Measurements from ENCODE around the gene SUDS3.

SUDS3 gene

GRCh38 chr12:118370601-118371000 lies 5.8 kb upstream of the SUDS3 start:
- H3K27ac Mint-ChIP-seq, result no peak overlapping the region

GRCh38 chr12:118371321-118372282 lies 4.8 kb upstream of the SUDS3 start:
- H3K4me3 Mint-ChIP-seq, result peak overlapping the region; percentile 92
- no peaks in the 10 kb centered on the region for H3K9me3 Mint-ChIP-seq
- peak overlapping the region; percentile 63 for H3K27ac Mint-ChIP-seq
- H3K27me3 Mint-ChIP-seq (ENCODE audit: low read depth), result peaks cover 13% of the 10 kb centered on the region
- peaks cover 35% of the 10 kb centered on the region for H3K4me1 Mint-ChIP-seq (ENCODE audit: low read depth)
- peaks cover 2% of the 10 kb centered on the region for H3K36me3 Mint-ChIP-seq (ENCODE audit: low read depth)

More at GRCh38 chr12:118370601-118371000, 5.8 kb upstream of the SUDS3 start:
- H3K4me3 Mint-ChIP-seq, result peak overlapping the region; percentile 92
- H3K36me3 Mint-ChIP-seq (ENCODE audit: low read depth), result peaks cover 2% of the 10 kb centered on the region
- peaks cover 29% of the 10 kb centered on the region for H3K4me1 Mint-ChIP-seq (ENCODE audit: low read depth)
- H3K27me3 Mint-ChIP-seq (ENCODE audit: low read depth), result peaks cover 13% of the 10 kb centered on the region
- H3K9me3 Mint-ChIP-seq, result no peaks in the 10 kb centered on the region

- Mint-ChIP-seq H3K4me1 (ENCODE audit: low read depth) (peaks cover 40% of the 10 kb centered on the region), H3K27me3 (ENCODE audit: low read depth) (peaks cover 13% of the 10 kb centered on the region), H3K9me3 (no peaks in the 10 kb centered on the region), H3K4me3 (peak within 1 kb of the TSS; percentile 92), H3K27ac (peak within 1 kb of the TSS; percentile 90), H3K36me3 (ENCODE audit: low read depth) (peaks cover 2% of the 10 kb centered on the region)
These were observed 3.5 kb upstream of the SUDS3 start, which contains the start of gene TAOK3 for GRCh38 chr12:118372541-118373495. TSS of gene TAOK3 (minus strand) at chr12:118372907. CDS start at chr12:118255567, 117,340 bp downstream.

- Mint-ChIP-seq H3K27ac (peak overlapping the region; percentile 90), H3K36me3 (ENCODE audit: low read depth) (peaks cover 2% of the 10 kb centered on the region), H3K4me3 (peak overlapping the region; percentile 92), H3K9me3 (no peaks in the 10 kb centered on the region), H3K27me3 (ENCODE audit: low read depth) (peaks cover 13% of the 10 kb centered on the region), H3K4me1 (ENCODE audit: low read depth) (peaks cover 44% of the 10 kb centered on the region)
These were observed 2.7 kb upstream of the SUDS3 start for GRCh38 chr12:118373616-118374015.

- Mint-ChIP-seq H3K4me3 (no peak overlapping the region), H3K27me3 (ENCODE audit: low read depth) (peaks cover 13% of the 10 kb centered on the region), H3K9me3 (no peaks in the 10 kb centered on the region), H3K27ac (no peak overlapping the region), H3K4me1 (ENCODE audit: low read depth) (peaks cover 44% of the 10 kb centered on the region), H3K36me3 (ENCODE audit: low read depth) (peaks cover 2% of the 10 kb centered on the region)
These were observed 2.1 kb upstream of the SUDS3 start for GRCh38 chr12:118374126-118374725.

GRCh38 chr12:118374909-118375308 lies 1.4 kb upstream of the SUDS3 start:
- H3K4me1 Mint-ChIP-seq (ENCODE audit: low read depth), result peaks cover 44% of the 10 kb centered on the region
- peaks cover 2% of the 10 kb centered on the region for H3K36me3 Mint-ChIP-seq (ENCODE audit: low read depth)
- H3K27ac Mint-ChIP-seq, result peak overlapping the region; percentile 31
- no peaks in the 10 kb centered on the region for H3K9me3 Mint-ChIP-seq
- H3K4me3 Mint-ChIP-seq, result peak overlapping the region; percentile 34
- peaks cover 13% of the 10 kb centered on the region for H3K27me3 Mint-ChIP-seq (ENCODE audit: low read depth)

- no peaks in the 10 kb centered on the region for H3K9me3 Mint-ChIP-seq
These were observed 1.0 kb upstream of the SUDS3 start for GRCh38 chr12:118375348-118375747.

GRCh38 chr12:118377021-118377883 lies 897 bp downstream of the SUDS3 start:
- Mint-ChIP-seq H3K9me3 (no peaks in the 10 kb centered on the region), H3K4me1 (ENCODE audit: low read depth) (peaks cover 32% of the 10 kb centered on the region), H3K4me3 (peak overlapping the region; percentile 81), H3K36me3 (ENCODE audit: low read depth) (peaks cover 7% of the 10 kb centered on the region), H3K27ac (peak overlapping the region; percentile 95), H3K27me3 (ENCODE audit: low read depth) (no peaks in the 10 kb centered on the region)

More at GRCh38 chr12:118375348-118375747, 1.0 kb upstream of the SUDS3 start:
- H3K27ac Mint-ChIP-seq, result peak overlapping the region; percentile 99
- peak overlapping the region; percentile 81 for H3K4me3 Mint-ChIP-seq
- peaks cover 44% of the 10 kb centered on the region for H3K4me1 Mint-ChIP-seq (ENCODE audit: low read depth)
- H3K36me3 Mint-ChIP-seq (ENCODE audit: low read depth), result peaks cover 4% of the 10 kb centered on the region
- peaks cover 9% of the 10 kb centered on the region for H3K27me3 Mint-ChIP-seq (ENCODE audit: low read depth)

- Mint-ChIP-seq H3K4me1 (ENCODE audit: low read depth) (peaks cover 30% of the 10 kb centered on the region), H3K27ac (peak overlapping the region; percentile 95), H3K36me3 (ENCODE audit: low read depth) (peaks cover 7% of the 10 kb centered on the region), H3K4me3 (peak overlapping the region; percentile 81), H3K27me3 (ENCODE audit: low read depth) (no peaks in the 10 kb centered on the region), H3K9me3 (no peaks in the 10 kb centered on the region)
These were observed 1.6 kb downstream of the SUDS3 start for GRCh38 chr12:118377884-118378470.

GRCh38 chr12:118391424-118391823 lies 15.1 kb downstream of the SUDS3 start:
- Mint-ChIP-seq H3K27ac (no peak overlapping the region), H3K36me3 (ENCODE audit: low read depth) (peaks cover 26% of the 10 kb centered on the region)

GRCh38 chr12:118391836-118392235 lies 15.5 kb downstream of the SUDS3 start:
- Mint-ChIP-seq H3K4me3 (no peak overlapping the region), H3K9me3 (no peaks in the 10 kb centered on the region), H3K27ac (no peak overlapping the region), H3K27me3 (ENCODE audit: low read depth) (no peaks in the 10 kb centered on the region), H3K4me1 (ENCODE audit: low read depth) (no peaks in the 10 kb centered on the region), H3K36me3 (ENCODE audit: low read depth) (peaks cover 23% of the 10 kb centered on the region)

More at GRCh38 chr12:118391424-118391823, 15.1 kb downstream of the SUDS3 start:
- H3K27me3 Mint-ChIP-seq (ENCODE audit: low read depth), result no peaks in the 10 kb centered on the region
- H3K9me3 Mint-ChIP-seq, result no peaks in the 10 kb centered on the region
- no peaks in the 10 kb centered on the region for H3K4me1 Mint-ChIP-seq (ENCODE audit: low read depth)
- H3K4me3 Mint-ChIP-seq, result no peak overlapping the region

- Mint-ChIP-seq H3K4me3 (no peak overlapping the region), H3K36me3 (ENCODE audit: low read depth) (peaks cover 20% of the 10 kb centered on the region), H3K27ac (no peak overlapping the region), H3K9me3 (no peaks in the 10 kb centered on the region), H3K4me1 (ENCODE audit: low read depth) (peaks cover 4% of the 10 kb centered on the region), H3K27me3 (ENCODE audit: low read depth) (no peaks in the 10 kb centered on the region)
These were observed 21.5 kb downstream of the SUDS3 start for GRCh38 chr12:118397708-118398440.

Measured in T-helper 1 cell treated with Interleukin-12 subunit alpha and Interleukin-12 subunit beta and Interleukin-4 antibody, amounts not matched to agents 30 μg/mL and 1 μg/mL, for 36 hours (primary cell).